ENCODE results near the gene OR2M4. TPM values are rescaled to one million over a fixed set of nuclear protein-coding genes. Genes with fewer than 3 reads are reported as not detected.
A peak's percentile ranks its signal among the peaks of the same experiment; 100 is the strongest.
"Not testable (repeated sequence)": the region's sequence is repeated elsewhere in the genome, so short reads cannot be mapped to it uniquely, and the experiment has no call there.

The OR2M4 gene, protein sequence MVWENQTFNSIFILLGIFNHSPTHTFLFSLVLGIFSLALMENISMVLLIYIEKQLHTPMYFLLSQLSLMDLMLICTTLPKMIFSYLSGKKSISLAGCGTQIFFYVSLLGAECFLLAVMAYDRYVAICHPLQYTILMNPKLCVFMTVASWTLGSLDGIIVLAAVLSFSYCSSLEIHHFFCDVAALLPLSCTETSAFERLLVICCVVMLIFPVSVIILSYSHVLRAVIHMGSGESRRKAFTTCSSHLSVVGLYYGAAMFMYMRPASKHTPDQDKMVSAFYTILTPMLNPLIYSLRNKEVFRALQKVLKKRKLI
- total RNA-seq = not detected

DNA sequence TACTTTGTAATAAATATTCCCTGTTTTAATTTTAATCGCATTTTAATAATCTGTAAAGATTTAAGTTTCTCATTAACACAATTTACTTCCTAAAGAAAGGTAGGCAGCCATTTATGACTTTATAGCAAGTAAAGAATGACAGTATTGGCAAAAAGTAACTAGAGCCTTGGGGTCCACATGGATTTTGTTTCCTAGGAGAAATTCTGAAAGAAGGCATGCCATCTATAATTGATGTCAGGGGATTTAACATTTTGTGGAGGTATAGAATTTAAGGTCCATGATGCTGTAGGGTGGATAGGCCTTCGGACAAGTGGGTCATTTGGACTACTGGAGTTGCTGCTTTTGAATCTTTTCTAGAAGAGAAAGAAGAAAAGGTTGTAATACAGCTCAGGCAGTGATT, at the start of gene OR2M4:
OR2M4 (plus strand) TSS at position 301 of the 400 bp plus-strand sequence. CDS start 7,512 bp downstream, outside the sequence.
- Mint-ChIP-seq H3K4me3 (no peak within 1 kb of the TSS), H3K27ac (no peak within 1 kb of the TSS), H3K4me1 (no peaks in the 10 kb centered on the region), H3K36me3 (ENCODE audit: low read depth) (no peaks in the 10 kb centered on the region), H3K27me3 (no peaks in the 10 kb centered on the region), H3K9me3 (no peaks in the 10 kb centered on the region)
- ChIA-PET CTCF (no interaction called here), POLR2A (no interaction called here)
- no peak for DNase-seq

DNA sequence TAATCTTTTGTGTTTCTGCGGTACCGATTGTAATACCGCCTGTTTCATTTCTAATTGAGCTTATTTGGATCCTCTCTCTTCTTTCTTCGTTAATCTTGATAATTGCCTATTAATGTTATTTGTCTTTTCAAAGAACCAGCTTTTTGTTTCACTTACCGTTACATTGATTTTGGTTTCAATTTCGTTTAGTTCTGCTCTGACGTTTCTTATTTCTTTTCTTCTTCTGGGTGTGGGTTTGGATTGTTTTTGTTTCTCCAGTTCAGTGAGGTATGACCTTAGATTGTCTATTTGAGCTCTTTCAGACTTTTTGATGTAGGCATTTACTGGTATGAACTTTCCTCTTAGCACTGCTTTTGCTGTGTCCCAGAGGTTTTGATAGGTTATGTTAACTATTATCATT, 47.2 kb upstream of the OR2M4 start:
- Mint-ChIP-seq H3K4me1 (no peaks in the 10 kb centered on the region), H3K9me3 (peaks cover 3% of the 10 kb centered on the region), H3K27ac (no peak overlapping the region), H3K36me3 (ENCODE audit: low read depth) (no peaks in the 10 kb centered on the region), H3K27me3 (no peaks in the 10 kb centered on the region), H3K4me3 (no peak overlapping the region)
- no peak for DNase-seq
- ChIA-PET CTCF (no interaction called here), POLR2A (no interaction called here)

DNA sequence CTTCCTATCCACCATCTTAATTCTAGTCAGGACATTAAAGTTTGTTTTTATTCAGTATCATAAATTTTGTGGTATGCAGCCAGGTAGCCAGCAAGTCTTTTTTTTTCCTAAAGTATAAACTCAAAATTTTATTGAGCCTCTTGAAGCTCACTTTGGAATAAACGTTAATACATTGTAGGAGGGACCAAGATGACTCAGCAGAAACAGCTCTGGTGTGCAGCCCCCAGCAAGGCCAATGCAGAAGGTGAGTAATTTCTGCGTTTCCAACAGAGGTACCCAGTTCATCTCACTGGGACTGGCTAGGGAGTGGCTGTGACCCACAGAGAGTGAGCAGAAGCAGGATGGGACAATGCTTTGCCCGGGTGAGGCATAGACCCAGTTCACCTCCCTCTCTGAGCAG, 43.9 kb upstream of the OR2M4 start:
- Mint-ChIP-seq H3K27ac (no peak overlapping the region), H3K36me3 (ENCODE audit: low read depth) (no peaks in the 10 kb centered on the region), H3K9me3 (no peaks in the 10 kb centered on the region), H3K4me3 (no peak overlapping the region), H3K4me1 (no peaks in the 10 kb centered on the region), H3K27me3 (no peaks in the 10 kb centered on the region)
- ChIA-PET POLR2A (no interaction called here), CTCF (no interaction called here)
- no peak for DNase-seq

DNA sequence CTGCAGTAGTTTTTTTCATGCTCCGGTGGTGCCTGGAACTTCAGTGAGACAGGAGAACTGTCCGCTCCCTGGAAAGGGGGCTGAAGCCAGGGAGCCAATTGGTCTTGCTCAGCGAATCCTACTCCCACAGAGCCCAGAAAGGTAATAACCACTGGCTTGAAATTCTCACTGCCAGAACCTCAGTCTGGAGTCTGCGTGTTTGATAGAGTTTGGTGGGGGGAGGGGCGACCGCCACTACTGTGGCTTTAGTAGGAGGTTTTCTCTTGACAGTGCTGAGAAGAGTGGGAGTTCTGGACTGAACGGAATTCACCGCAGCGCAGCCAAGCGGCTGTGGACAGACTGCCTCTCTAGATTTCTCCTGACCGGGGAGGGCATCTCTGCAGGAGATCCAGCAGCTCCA, 42.2 kb upstream of the OR2M4 start:
- no peaks in the 10 kb centered on the region for H3K4me1 Mint-ChIP-seq
- H3K9me3 Mint-ChIP-seq = no peaks in the 10 kb centered on the region
- H3K4me3 Mint-ChIP-seq = no peak overlapping the region
- no peaks in the 10 kb centered on the region for H3K36me3 Mint-ChIP-seq (ENCODE audit: low read depth)
- H3K27me3 Mint-ChIP-seq = no peaks in the 10 kb centered on the region
- CTCF ChIA-PET = no interaction called here
- POLR2A ChIA-PET = no interaction called here
- no peak overlapping the region for H3K27ac Mint-ChIP-seq
- DNase-seq = no peak

DNA sequence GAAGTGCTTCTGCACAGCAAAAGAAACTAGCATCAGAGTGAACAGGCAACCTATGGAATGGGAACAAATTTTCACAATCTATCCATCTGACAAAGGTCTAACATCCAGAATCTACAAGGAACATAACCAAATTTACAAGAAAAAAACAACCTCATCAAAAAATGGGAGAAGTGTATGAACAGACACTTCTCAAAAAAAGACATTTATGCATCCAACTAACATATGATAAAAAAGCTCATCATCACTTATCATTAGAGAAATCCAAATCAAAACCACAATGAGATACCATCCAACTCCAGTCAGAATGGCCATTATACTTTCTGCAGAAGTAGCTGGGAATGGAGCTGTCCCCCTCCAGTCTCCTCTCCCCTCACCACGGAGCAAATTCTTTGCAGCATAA, 37.1 kb upstream of the OR2M4 start:
- Mint-ChIP-seq H3K36me3 (ENCODE audit: low read depth) (no peaks in the 10 kb centered on the region), H3K9me3 (no peaks in the 10 kb centered on the region), H3K27ac (no peak overlapping the region), H3K4me3 (no peak overlapping the region), H3K4me1 (no peaks in the 10 kb centered on the region), H3K27me3 (no peaks in the 10 kb centered on the region)
- POLR2A ChIA-PET = no interaction called here
- no peak for DNase-seq
- CTCF ChIA-PET = no interaction called here

DNA sequence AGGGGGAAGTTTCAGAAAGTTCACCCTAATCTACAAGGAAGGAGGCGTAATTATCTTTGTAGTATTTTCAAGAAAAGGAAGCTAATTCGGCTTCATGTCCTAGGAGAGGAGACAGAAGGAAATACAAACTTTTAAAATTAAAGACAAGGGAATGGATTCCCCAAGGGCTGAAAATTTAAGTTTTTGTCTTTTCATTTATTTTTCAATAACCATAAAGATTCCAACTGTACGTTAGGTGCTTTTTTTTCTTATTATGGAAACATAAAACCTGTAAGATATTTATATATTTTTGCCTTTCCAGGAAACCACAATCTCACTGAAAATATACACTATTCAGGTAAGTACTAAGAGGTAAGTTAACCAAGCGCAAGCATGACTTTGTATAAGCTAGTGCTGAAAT, 34.3 kb upstream of the OR2M4 start, which contains the start of gene OR2M3:
OR2M3 (plus strand) TSS at position 301 of the 400 bp plus-strand sequence. CDS start 5,803 bp downstream, outside the sequence.
- H3K36me3 Mint-ChIP-seq (ENCODE audit: low read depth) = no peaks in the 10 kb centered on the region
- no peaks in the 10 kb centered on the region for H3K27me3 Mint-ChIP-seq
- no peak within 1 kb of the TSS for H3K4me3 Mint-ChIP-seq
- no peaks in the 10 kb centered on the region for H3K9me3 Mint-ChIP-seq
- H3K4me1 Mint-ChIP-seq = no peaks in the 10 kb centered on the region
- DNase-seq = no peak
- no peak within 1 kb of the TSS for H3K27ac Mint-ChIP-seq
- ChIA-PET POLR2A (interaction anchor here (0.6 kb wide), 1 partner anchor 11 kb away, joined by 4 read pairs; no protein-coding TSS in a partner anchor), CTCF (no interaction called here)

DNA sequence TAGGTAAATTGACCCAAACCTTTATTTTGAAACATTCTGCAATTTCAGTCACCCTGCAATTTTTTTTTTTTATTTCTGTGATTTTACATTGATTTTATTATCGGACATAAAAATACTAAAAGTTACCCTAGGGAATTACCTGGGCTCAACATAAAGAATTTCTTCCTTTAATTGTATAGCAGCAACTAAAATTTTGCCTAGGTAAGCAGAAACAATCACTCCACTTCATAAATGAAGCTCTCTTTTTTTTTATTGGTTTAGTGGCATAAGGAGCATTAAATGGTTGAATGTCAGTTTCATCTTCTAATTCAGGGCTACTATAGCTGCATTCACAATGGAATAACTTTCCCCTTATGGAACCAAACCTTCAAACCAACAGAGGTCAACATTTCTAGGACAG, 15.3 kb upstream of the OR2M4 start:
- no peaks in the 10 kb centered on the region for H3K36me3 Mint-ChIP-seq (ENCODE audit: low read depth)
- no peaks in the 10 kb centered on the region for H3K27me3 Mint-ChIP-seq
- CTCF ChIA-PET = interaction anchor here (0.6 kb wide), 1 partner anchor 905 kb away, joined by 6 read pairs; no protein-coding TSS in a partner anchor

DNA sequence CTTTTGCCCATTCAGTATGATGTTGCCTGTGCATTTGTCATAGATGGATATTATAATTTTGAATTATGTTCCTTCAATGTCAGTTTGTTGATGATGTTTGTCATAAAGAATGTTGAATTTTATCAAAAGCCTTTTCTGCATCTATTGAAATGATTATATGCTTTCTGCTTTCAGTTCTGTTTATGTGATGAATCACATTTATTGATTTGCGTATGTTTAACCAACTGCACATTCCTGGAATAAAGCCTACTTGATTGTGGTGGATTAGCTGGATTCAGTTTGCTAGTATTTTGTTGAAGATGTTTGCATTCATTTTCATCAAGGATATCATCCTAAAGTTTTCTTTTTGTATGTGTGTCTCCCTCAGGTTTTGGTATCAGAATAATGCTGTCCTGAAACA, 5.7 kb upstream of the OR2M4 start:
- no peaks in the 10 kb centered on the region for H3K36me3 Mint-ChIP-seq (ENCODE audit: low read depth)
- H3K9me3 Mint-ChIP-seq = no peaks in the 10 kb centered on the region
- no peaks in the 10 kb centered on the region for H3K4me1 Mint-ChIP-seq
- no peak overlapping the region for H3K4me3 Mint-ChIP-seq
- DNase-seq = no peak
- CTCF ChIA-PET = no interaction called here
- POLR2A ChIA-PET = no interaction called here
- H3K27me3 Mint-ChIP-seq = no peaks in the 10 kb centered on the region
- H3K27ac Mint-ChIP-seq = no peak overlapping the region

More for the DNA sequence above, 15.3 kb upstream of the OR2M4 start:
- POLR2A ChIA-PET = no interaction called here
- no peak overlapping the region for H3K27ac Mint-ChIP-seq
- no peaks in the 10 kb centered on the region for H3K9me3 Mint-ChIP-seq
- no peak for DNase-seq
- H3K4me3 Mint-ChIP-seq = no peak overlapping the region
- no peaks in the 10 kb centered on the region for H3K4me1 Mint-ChIP-seq

DNA sequence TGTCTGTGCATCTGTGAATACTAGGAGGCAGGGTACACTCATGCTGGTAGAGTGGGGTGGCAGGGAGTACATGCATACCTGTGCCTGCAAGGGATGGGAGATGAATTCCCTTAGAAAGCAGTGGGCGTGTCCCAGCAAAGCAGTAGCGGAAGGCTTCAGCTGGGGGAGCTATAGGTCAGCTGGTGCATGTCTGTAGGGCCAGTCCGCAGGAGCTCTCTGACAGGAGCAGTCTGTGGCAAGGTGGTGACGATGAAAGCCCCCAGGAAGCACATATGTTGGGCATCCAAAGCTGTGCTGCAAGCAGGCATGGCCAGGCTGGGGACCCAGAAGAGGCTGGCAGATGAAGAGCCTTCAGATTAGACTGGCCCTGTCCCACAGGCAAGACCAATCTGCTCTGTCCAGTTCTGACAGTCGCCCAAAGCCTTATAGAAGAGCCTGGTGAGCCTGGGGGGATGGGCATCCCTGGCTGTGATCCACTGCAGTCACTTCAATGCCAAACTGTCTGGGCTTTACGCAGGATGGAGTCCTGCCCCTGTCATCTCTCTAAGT, 1.8 kb upstream of the OR2M4 start:
- Mint-ChIP-seq H3K27ac (no peak overlapping the region), H3K36me3 (ENCODE audit: low read depth) (no peaks in the 10 kb centered on the region), H3K9me3 (no peaks in the 10 kb centered on the region), H3K4me1 (no peaks in the 10 kb centered on the region), H3K27me3 (no peaks in the 10 kb centered on the region), H3K4me3 (no peak overlapping the region)
- ChIA-PET POLR2A (no interaction called here), CTCF (no interaction called here)
- DNase-seq = no peak

DNA sequence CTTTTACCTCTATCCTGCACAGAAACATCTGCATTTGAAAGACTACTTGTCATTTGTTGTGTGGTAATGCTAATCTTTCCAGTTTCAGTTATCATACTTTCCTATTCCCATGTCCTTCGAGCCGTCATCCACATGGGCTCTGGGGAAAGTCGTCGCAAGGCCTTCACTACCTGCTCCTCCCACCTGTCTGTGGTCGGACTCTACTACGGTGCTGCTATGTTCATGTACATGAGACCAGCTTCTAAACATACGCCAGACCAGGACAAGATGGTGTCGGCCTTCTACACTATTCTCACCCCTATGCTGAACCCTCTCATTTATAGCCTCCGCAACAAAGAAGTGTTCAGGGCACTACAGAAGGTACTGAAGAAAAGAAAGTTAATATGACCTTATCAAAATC, 8.3 kb downstream of the OR2M4 start:
- Mint-ChIP-seq H3K9me3 (no peaks in the 10 kb centered on the region), H3K36me3 (ENCODE audit: low read depth) (no peaks in the 10 kb centered on the region), H3K4me1 (peaks cover 2% of the 10 kb centered on the region), H3K27me3 (peaks cover 2% of the 10 kb centered on the region), H3K27ac (no peak overlapping the region), H3K4me3 (no peak overlapping the region)
- DNase-seq = no peak
- CTCF ChIA-PET = no interaction called here
- POLR2A ChIA-PET = no interaction called here

DNA sequence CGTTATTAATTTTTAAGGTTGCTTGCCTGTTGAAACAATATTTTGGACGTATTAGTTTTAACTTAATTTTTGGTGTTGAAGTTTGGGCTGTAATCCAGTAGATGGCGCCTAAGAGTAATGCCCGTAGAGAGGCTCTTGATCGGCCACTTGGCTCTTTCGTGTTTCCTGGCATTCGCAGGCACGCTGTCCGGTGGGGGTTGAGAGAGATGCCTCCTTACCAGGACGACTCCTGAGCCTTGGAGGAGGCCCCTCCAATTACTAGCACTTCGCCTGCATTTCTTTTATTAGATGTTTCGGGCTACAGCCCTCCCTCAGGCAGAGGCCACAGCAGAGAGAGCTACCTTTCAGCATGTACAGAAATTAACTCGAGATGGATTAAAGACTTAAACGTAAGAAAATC, 12.0 kb downstream of the OR2M4 start:
- Mint-ChIP-seq H3K27ac (no peak overlapping the region), H3K9me3 (no peaks in the 10 kb centered on the region), H3K4me3 (no peak overlapping the region), H3K27me3 (peaks cover 4% of the 10 kb centered on the region), H3K36me3 (ENCODE audit: low read depth) (no peaks in the 10 kb centered on the region), H3K4me1 (peaks cover 2% of the 10 kb centered on the region)
- POLR2A ChIA-PET = no interaction called here
- CTCF ChIA-PET = no interaction called here
- peak; percentile 51 for DNase-seq

DNA sequence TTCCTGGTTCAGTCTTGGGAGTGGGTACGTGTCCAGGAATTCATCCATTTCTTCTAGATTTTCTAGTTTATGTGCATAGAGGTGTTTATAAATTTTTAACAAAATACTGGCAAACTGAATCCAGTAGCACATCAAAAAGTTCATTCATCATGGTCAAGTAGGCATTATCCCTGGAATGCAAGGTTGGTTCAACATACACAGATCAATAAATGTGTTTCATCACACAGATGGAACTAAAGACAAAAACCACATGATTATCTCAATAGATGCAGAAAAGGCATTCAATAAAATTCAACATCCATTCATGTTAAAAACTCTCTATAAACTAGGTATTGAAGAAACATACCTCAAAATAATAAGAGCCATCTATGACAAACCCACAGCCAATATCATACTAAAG, 28.1 kb downstream of the OR2M4 start:
- CTCF ChIA-PET = interaction anchor here (0.6 kb wide), 1 partner anchor 360 kb away, joined by 4 read pairs; no protein-coding TSS in a partner anchor
- POLR2A ChIA-PET; H3K4me3 Mint-ChIP-seq; H3K27me3 Mint-ChIP-seq; DNase-seq; H3K27ac Mint-ChIP-seq; H3K4me1 Mint-ChIP-seq; H3K36me3 Mint-ChIP-seq (ENCODE audit: low read depth); H3K9me3 Mint-ChIP-seq: not testable (repeated sequence)

DNA sequence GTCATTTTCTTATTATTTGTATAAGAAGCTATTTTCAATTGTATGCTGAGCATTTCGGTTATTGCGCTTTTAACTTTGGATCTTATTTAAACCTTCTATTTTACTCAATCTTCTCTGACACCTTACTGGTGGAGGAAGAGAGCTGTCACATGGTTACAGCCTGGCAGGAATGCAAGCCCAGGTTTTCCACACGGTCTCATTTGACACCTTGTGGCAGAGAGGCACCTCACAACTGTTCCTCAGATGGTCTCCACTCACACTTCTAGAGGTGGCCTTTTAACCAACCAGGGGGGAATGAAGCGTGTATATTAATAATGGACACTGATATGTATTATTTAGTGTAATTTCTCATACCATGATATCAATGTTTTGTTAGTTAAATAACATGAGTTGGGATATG, 37.0 kb downstream of the OR2M4 start:
- no peak for DNase-seq
- no peaks in the 10 kb centered on the region for H3K4me1 Mint-ChIP-seq
- H3K27me3 Mint-ChIP-seq = no peaks in the 10 kb centered on the region
- POLR2A ChIA-PET = no interaction called here
- no peaks in the 10 kb centered on the region for H3K9me3 Mint-ChIP-seq
- CTCF ChIA-PET = no interaction called here
- H3K27ac Mint-ChIP-seq = no peak overlapping the region
- no peaks in the 10 kb centered on the region for H3K36me3 Mint-ChIP-seq (ENCODE audit: low read depth)
- no peak overlapping the region for H3K4me3 Mint-ChIP-seq

DNA sequence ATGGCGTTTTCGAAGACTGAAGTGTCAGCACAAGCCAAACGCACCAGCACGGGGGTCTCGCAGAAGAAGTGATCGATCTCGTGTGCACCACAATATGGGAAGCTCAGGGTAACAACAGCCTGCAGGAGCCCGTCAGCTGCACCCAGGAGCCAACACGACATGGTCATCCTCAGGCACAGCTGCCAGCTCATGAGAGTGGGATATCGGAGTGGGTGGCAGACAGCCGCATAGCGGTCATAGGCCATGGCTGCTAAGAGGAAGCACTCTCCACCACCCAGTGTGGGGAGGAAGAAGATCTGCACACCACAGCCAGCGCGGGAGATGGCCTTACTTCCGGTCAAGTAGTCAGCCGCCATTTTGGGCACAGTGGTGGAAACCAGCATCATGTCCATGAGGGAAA, 42.0 kb downstream of the OR2M4 start:
- H3K4me1 Mint-ChIP-seq; H3K36me3 Mint-ChIP-seq (ENCODE audit: low read depth); POLR2A ChIA-PET; H3K9me3 Mint-ChIP-seq; CTCF ChIA-PET; DNase-seq; H3K4me3 Mint-ChIP-seq; H3K27me3 Mint-ChIP-seq; H3K27ac Mint-ChIP-seq: not testable (repeated sequence)
